B cell (primary cell): ENCODE data around the gene GLOD4.

Experiments used
- CTCF ChIP-seq: fragments of 200-600 bp; IDR thresholded peaks from one replicate; pipeline ENCODE4 v1.8.0; 2022; ENCODE audit warnings: antibody characterized with exemption, mild to moderate bottlenecking
- EZH2 ChIP-seq: IDR thresholded peaks from 2 replicates; pipeline ENCODE4 v1.6.1; 2012; ENCODE audit warnings: borderline replicate concordance, low read depth, mild to moderate bottlenecking, moderate library complexity, low read length; ENCODE audit not compliant: insufficient read depth, poor library complexity, severe bottlenecking

GRCh38 chr17:728911-729310, 53.2 kb downstream of the GLOD4 start:
- TF ChIP-seq CTCF: no peak
- TF ChIP-seq EZH2: no peak
